Skeletal muscle tissue (tissue), 4 donors: Measurements from ENCODE around the gene SPEN. TPM values are rescaled to one million over a fixed set of nuclear protein-coding genes. Genes with fewer than 3 reads are reported as not detected.
"Not testable (repeated sequence)": the region's sequence is repeated elsewhere in the genome, so short reads cannot be mapped to it uniquely, and the experiment has no call there.

Source experiments
- H3K27ac ChIP-seq: one replicate; pipeline ENCODE4 v1.7.0; 2013; ENCODE audit warnings: mild to moderate bottlenecking, low read depth, low read length, inconsistent platforms
- H3K27me3 ChIP-seq, 3 donors: one replicate each; pipeline ENCODE4 v1.7.0; 2013; ENCODE audit warnings: low read length in 3 of 3; ENCODE audit not compliant: control insufficient read depth in 3 of 3, insufficient read depth in 3 of 3
- H3K36me3 ChIP-seq, 3 donors: one replicate each; pipeline ENCODE4 v1.7.0; 2013; ENCODE audit warnings: low read length in 3 of 3; ENCODE audit not compliant: control insufficient read depth in 3 of 3, insufficient read depth in 3 of 3
- H3K4me1 ChIP-seq, 3 donors: one replicate each; pipeline ENCODE4 v1.7.0; 2013; ENCODE audit warnings: low read length in 3 of 3, mild to moderate bottlenecking in 3 of 3; ENCODE audit not compliant: control insufficient read depth in 3 of 3, insufficient read depth in 3 of 3
- H3K4me3 ChIP-seq, 3 donors: one replicate each; pipeline ENCODE4 v1.7.0; 2013; ENCODE audit warnings: low read length in 3 of 3
- H3K9ac ChIP-seq, 3 donors: one replicate each; pipeline ENCODE4 v1.7.0; 2013; ENCODE audit warnings: low read length in 3 of 3, mild to moderate bottlenecking in 3 of 3, moderate library complexity in 2 of 3, low read depth in 1 of 3
- H3K9me3 ChIP-seq, 3 donors: one replicate each; pipeline ENCODE4 v1.7.0; 2013; ENCODE audit warnings: low read length in 3 of 3; ENCODE audit not compliant: control insufficient read depth in 3 of 3
- total RNA-seq: library from RNA; depleted of rRNA; stranded (reverse); fragments of >200 nt; gene quantifications from one replicate; pipeline ENCODE4 v1.2.3, GENCODE V29; 2014
- donor health status: Osteomylitis.

The SPEN gene
- total RNA-seq, 1 donor from 2014 or later, result 21.4 TPM

- Histone ChIP-seq H3K36me3 (no peaks in the 10 kb centered on the region), H3K9me3 (no peaks in the 10 kb centered on the region), H3K9ac (no peak overlapping the region), H3K27ac (no peak overlapping the region), H3K4me1 (no peaks in the 10 kb centered on the region), H3K4me3 (no peak overlapping the region), H3K27me3 (no peaks in the 10 kb centered on the region)
Measured at GRCh38 chr1:15810073-15810472, 37.4 kb upstream of the SPEN start.

GRCh38 chr1:15816674-15817073 lies 30.8 kb upstream of the SPEN start:
- H3K4me1 ChIP-seq, result peaks cover 0 to 6% (median 3%) of the 10 kb centered on the region in 3 donors

DNA sequence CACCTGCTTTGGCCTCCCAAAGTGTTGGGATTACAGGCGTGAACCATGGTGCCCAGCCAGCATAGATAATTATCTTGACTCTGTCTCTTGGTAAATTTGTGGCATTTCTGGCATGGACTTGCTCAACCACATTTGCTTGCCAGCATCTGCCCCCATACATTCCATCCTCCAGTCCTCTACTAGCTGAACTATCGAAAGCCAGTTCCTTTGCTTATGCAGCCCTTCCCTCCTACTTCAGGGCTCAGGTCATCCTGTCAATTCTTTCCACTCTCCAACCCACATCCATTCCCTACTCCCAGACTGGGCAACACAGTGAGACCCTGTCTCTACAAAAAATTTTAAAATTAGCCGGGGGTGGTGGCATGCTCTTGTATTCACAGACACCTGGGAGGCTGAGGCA lies 27.0 kb upstream of the SPEN start:
- Histone ChIP-seq H3K4me1 (peaks cover 0 to 7% (median 3%) of the 10 kb centered on the region in 3 donors), H3K36me3 (no peaks in the 10 kb centered on the region), H3K27me3 (no peaks in the 10 kb centered on the region), H3K4me3 (no peak overlapping the region), H3K27ac (no peak overlapping the region), H3K9me3 (no peaks in the 10 kb centered on the region), H3K9ac (no peak overlapping the region)

More at GRCh38 chr1:15816674-15817073, 30.8 kb upstream of the SPEN start:
- Histone ChIP-seq H3K9ac (no peak overlapping the region), H3K4me3 (no peak overlapping the region), H3K9me3 (no peaks in the 10 kb centered on the region), H3K36me3 (no peaks in the 10 kb centered on the region), H3K27me3 (no peaks in the 10 kb centered on the region), H3K27ac (no peak overlapping the region)

DNA sequence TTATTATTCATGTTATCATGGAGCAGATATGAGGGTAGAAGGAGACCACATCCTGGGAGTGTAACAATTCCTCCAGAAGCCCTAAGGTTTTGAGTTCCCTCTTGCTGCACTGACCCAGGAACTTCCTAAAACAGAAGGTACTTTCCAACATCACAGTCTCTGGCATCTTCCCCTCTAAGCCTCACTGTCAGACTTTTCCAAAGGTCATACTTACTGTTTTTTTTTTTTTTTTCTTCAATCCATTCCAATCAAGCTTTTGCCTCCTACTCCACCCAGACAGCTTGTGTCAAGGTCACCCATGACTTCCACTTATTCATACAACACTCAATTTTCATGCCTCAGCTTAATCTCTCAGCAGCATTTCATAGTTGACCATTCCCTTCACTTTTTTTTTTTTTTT lies 21.7 kb upstream of the SPEN start:
- Histone ChIP-seq H3K9ac (no peak overlapping the region), H3K4me3 (no peak overlapping the region), H3K27me3 (no peaks in the 10 kb centered on the region), H3K9me3 (no peaks in the 10 kb centered on the region), H3K4me1 (peaks cover 0 to 3% (median 3%) of the 10 kb centered on the region in 3 donors), H3K27ac (no peak overlapping the region), H3K36me3 (no peaks in the 10 kb centered on the region)

- H3K36me3 ChIP-seq, result peaks cover 0 to 2% (median 0%) of the 10 kb centered on the region in 3 donors
- H3K27me3 ChIP-seq, result no peaks in the 10 kb centered on the region
- H3K4me3 ChIP-seq, result no peak overlapping the region
- no peak overlapping the region for H3K27ac ChIP-seq
- H3K9ac ChIP-seq, result no peak overlapping the region
- H3K4me1 ChIP-seq, result peaks cover 0 to 3% (median 3%) of the 10 kb centered on the region in 3 donors
- H3K9me3 ChIP-seq, result no peaks in the 10 kb centered on the region
Measured at GRCh38 chr1:15826810-15827507, 20.5 kb upstream of the SPEN start.

DNA sequence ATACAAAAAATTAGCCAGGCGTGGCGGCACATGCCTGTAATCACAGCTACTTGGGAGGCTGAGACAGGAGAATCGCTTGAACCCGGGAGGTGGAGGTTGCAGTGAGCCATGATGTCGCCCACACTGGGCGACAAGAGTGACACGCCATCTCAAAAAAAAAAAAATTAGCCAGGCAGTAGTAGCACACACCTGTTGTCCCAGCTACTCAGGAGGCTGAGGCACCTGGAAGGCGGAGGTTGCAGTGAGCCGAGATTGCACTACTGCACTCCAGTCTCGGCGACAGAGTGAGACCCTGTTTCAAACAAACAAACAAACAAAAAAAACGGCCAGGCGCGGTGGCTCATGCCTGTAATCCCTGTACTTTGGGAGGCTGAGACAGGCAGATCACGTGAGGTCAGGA lies 19.9 kb upstream of the SPEN start:
- not testable (repeated sequence) for H3K27me3 ChIP-seq, H3K27ac ChIP-seq, H3K9ac ChIP-seq, H3K9me3 ChIP-seq, H3K4me3 ChIP-seq, H3K36me3 ChIP-seq, H3K4me1 ChIP-seq

- not testable (repeated sequence) for H3K4me1 ChIP-seq, H3K4me3 ChIP-seq, H3K36me3 ChIP-seq, H3K9me3 ChIP-seq, H3K27ac ChIP-seq, H3K9ac ChIP-seq, H3K27me3 ChIP-seq
Measured at GRCh38 chr1:15828931-15829330, 18.6 kb upstream of the SPEN start.

- peak overlapping the region; percentile 36 for H3K27ac ChIP-seq
- no peaks in the 10 kb centered on the region for H3K9me3 ChIP-seq
- no peak overlapping the region for H3K9ac ChIP-seq
- no peaks in the 10 kb centered on the region for H3K27me3 ChIP-seq
- H3K4me3 ChIP-seq, result no peak overlapping the region
- peaks cover 3 to 13% (median 7%) of the 10 kb centered on the region in 3 donors for H3K4me1 ChIP-seq
- H3K36me3 ChIP-seq, result peaks cover 0 to 2% (median 0%) of the 10 kb centered on the region in 3 donors
Measured at GRCh38 chr1:15830258-15830657, 17.2 kb upstream of the SPEN start.

GRCh38 chr1:15833069-15833679 lies 14.3 kb upstream of the SPEN start:
- H3K9ac ChIP-seq, result peak overlapping the region; percentile 98 to 100 (median 99)

GRCh38 chr1:15833842-15834405 lies 13.6 kb upstream of the SPEN start:
- Histone ChIP-seq H3K4me1 (peaks cover 3 to 16% (median 6%) of the 10 kb centered on the region in 3 donors), H3K9ac (peak overlapping the region; percentile 98 to 100 (median 99)), H3K27ac (peak overlapping the region; percentile 100), H3K4me3 (peak overlapping the region; percentile 77 to 95 (median 93)), H3K9me3 (no peaks in the 10 kb centered on the region), H3K36me3 (peaks cover 0 to 2% (median 0%) of the 10 kb centered on the region in 3 donors), H3K27me3 (no peaks in the 10 kb centered on the region)

More at GRCh38 chr1:15833069-15833679, 14.3 kb upstream of the SPEN start:
- H3K4me3 ChIP-seq, result peak overlapping the region; percentile 77 to 95 (median 93)
- H3K27me3 ChIP-seq, result no peaks in the 10 kb centered on the region
- no peaks in the 10 kb centered on the region for H3K9me3 ChIP-seq
- H3K4me1 ChIP-seq, result peaks cover 3 to 16% (median 6%) of the 10 kb centered on the region in 3 donors
- peaks cover 0 to 2% (median 0%) of the 10 kb centered on the region in 3 donors for H3K36me3 ChIP-seq
- peak overlapping the region; percentile 100 for H3K27ac ChIP-seq
